Natural killer cell (primary cell): Measurements from ENCODE around the gene PDE4B. TPM values are rescaled to one million over a fixed set of nuclear protein-coding genes. Genes with fewer than 3 reads are reported as not detected.
"Not testable (repeated sequence)": the region's sequence is repeated elsewhere in the genome, so short reads cannot be mapped to it uniquely, and the experiment has no call there.

Source experiments
- ATAC-seq, 3 donors: fragments of 150-1000 bp in 2 of 3; fragments of 200-7000 bp in 1 of 3; cut with Tn5 transposase; 1 replicate in 1 of 3; 2 replicates in 2 of 3; pipeline ENCODE4 v1.10.0; 2021; ENCODE audit warnings: mild to moderate bottlenecking in 2 of 3, moderate library complexity in 2 of 3
- DNase-seq, 2 donors: peaks; one replicate each; pipeline versions ENCODE4 v3.0.0 to v3.0.0-alpha.2; 2013 to 2021; ENCODE audit warnings: mixed read lengths in 1 of 2
- H3K27ac ChIP-seq: one replicate; pipeline ENCODE4 v1.5.1; 2013; ENCODE audit warnings: mild to moderate bottlenecking, low read length
- H3K27me3 ChIP-seq: one replicate; pipeline ENCODE4 v1.6.1; 2013; ENCODE audit warnings: low read length; ENCODE audit not compliant: control insufficient read depth, insufficient read depth
- H3K36me3 ChIP-seq: one replicate; pipeline ENCODE4 v1.6.1; 2013; ENCODE audit warnings: low read length; ENCODE audit not compliant: control insufficient read depth, insufficient read depth
- H3K4me1 ChIP-seq: one replicate; pipeline ENCODE4 v1.6.1; 2013; ENCODE audit warnings: low read length; ENCODE audit not compliant: control insufficient read depth, insufficient read depth
- H3K4me3 ChIP-seq: one replicate; pipeline ENCODE4 v1.5.1; 2013; ENCODE audit warnings: low read length
- H3K9me3 ChIP-seq: one replicate; pipeline ENCODE4 v1.6.1; 2013; ENCODE audit warnings: low read length; ENCODE audit not compliant: control insufficient read depth, insufficient read depth
- H3K27ac Mint-ChIP-seq, 2 donors: one replicate each; pipeline ENCODE4 v1.8.0; 2022; ENCODE audit warnings: mild to moderate bottlenecking in 2 of 2, mixed read lengths in 2 of 2, moderate library complexity in 1 of 2
- H3K27me3 Mint-ChIP-seq, 2 donors: one replicate each; pipeline ENCODE4 v1.8.0; 2022; ENCODE audit warnings: low read depth in 2 of 2, mixed read lengths in 2 of 2
- H3K36me3 Mint-ChIP-seq: one replicate; pipeline ENCODE4 v1.8.0; 2022; ENCODE audit warnings: mixed read lengths
- H3K4me1 Mint-ChIP-seq, 2 donors: one replicate each; pipeline ENCODE4 v1.8.0; 2022; ENCODE audit warnings: mixed read lengths in 2 of 2
- H3K4me3 Mint-ChIP-seq: one replicate; pipeline ENCODE4 v1.8.0; 2022; ENCODE audit warnings: mild to moderate bottlenecking, moderate library complexity, mixed read lengths
- H3K9me3 Mint-ChIP-seq, 2 donors: one replicate each; pipeline ENCODE4 v1.8.0; 2022; ENCODE audit warnings: mixed read lengths in 2 of 2
- CTCF ChIP-seq: fragments of 200-600 bp; IDR thresholded peaks from one replicate; pipeline ENCODE4 v1.8.0; 2022; ENCODE audit warnings: antibody characterized with exemption
- WGBS: methylation state at CpG from one replicate; pipeline ENCODE4 v1.1.7; 2013; ENCODE audit warnings: missing lambda C conversion rate; ENCODE audit not compliant: insufficient coverage; 5-methylcytosine and 5-hydroxymethylcytosine counted together
- intact Hi-C: fragments of 100-400 bp; cut with micrococcal nuclease; formaldehyde crosslinking; loops from one replicate; pipeline ENCODE4 v1.14.2; 2022
- total RNA-seq, 4 donors: library from RNA; stranded (reverse); fragments of 120-200 nt in 1 of 4; gene quantifications; one replicate each; pipeline versions ENCODE4 v1.2.3 to v1.2.4, GENCODE V29; 2013 to 2022

PDE4B gene
- total RNA-seq, 3 donors from 2014 or later (not counting 1 experiment from before 2014, with no cell fraction given), result 18.0 to 42.4 (median 25.5) TPM

GRCh38 chr1:66088787-66089186 is 296.1 kb downstream of the PDE4B start:
- Histone ChIP-seq H3K4me3 (no peak overlapping the region), H3K4me1 (no peaks in the 10 kb centered on the region), H3K27ac (no peak overlapping the region), H3K27me3 (no peaks in the 10 kb centered on the region), H3K9me3 (no peaks in the 10 kb centered on the region), H3K36me3 (no peaks in the 10 kb centered on the region)
- ATAC-seq, result no peak
- Mint-ChIP-seq H3K4me3 (no peak overlapping the region), H3K27ac (no peak overlapping the region), H3K9me3 (no peaks in the 10 kb centered on the region), H3K27me3 (peaks cover 0 to 3% of the 10 kb centered on the region in 2 donors), H3K4me1 (no peaks in the 10 kb centered on the region), H3K36me3 (no peaks in the 10 kb centered on the region)
- 69% methylated on average over 2 of the region's 3 CpGs for WGBS
- no peak for DNase-seq
- TF ChIP-seq CTCF, result no peak
- intact Hi-C loops, result no loop called here

GRCh38 chr1:66090859-66091457 is 298.3 kb downstream of the PDE4B start:
- H3K9me3 Mint-ChIP-seq, result no peaks in the 10 kb centered on the region
- no peaks in the 10 kb centered on the region for H3K4me1 ChIP-seq
- H3K4me1 Mint-ChIP-seq, result no peaks in the 10 kb centered on the region
- H3K27me3 Mint-ChIP-seq, result no peaks in the 10 kb centered on the region
- no peak for TF ChIP-seq CTCF
- DNase-seq (peak in 1 of 2 donors; percentile 55), ATAC-seq (no peak)
- H3K27ac Mint-ChIP-seq, result no peak overlapping the region
- no peak overlapping the region for H3K4me3 Mint-ChIP-seq
- 32% methylated on average over 6 of the region's 7 CpGs for WGBS
- intact Hi-C loops, result no loop called here
- no peaks in the 10 kb centered on the region for H3K9me3 ChIP-seq
- no peaks in the 10 kb centered on the region for H3K27me3 ChIP-seq
- H3K36me3 ChIP-seq, result no peaks in the 10 kb centered on the region
- H3K36me3 Mint-ChIP-seq, result no peaks in the 10 kb centered on the region
- H3K4me3 ChIP-seq, result no peak overlapping the region
- H3K27ac ChIP-seq, result no peak overlapping the region

- H3K9me3 Mint-ChIP-seq, result peaks cover 0 to 2% of the 10 kb centered on the region in 2 donors
- Histone ChIP-seq H3K9me3 (no peaks in the 10 kb centered on the region), H3K36me3 (no peaks in the 10 kb centered on the region), H3K4me1 (no peaks in the 10 kb centered on the region), H3K4me3 (no peak overlapping the region), H3K27ac (no peak overlapping the region), H3K27me3 (no peaks in the 10 kb centered on the region)
- no peak for TF ChIP-seq CTCF
- no peak for ATAC-seq
- intact Hi-C loops, result no loop called here
- H3K27ac Mint-ChIP-seq, result no peak overlapping the region
- H3K36me3 Mint-ChIP-seq, result no peaks in the 10 kb centered on the region
- no peak overlapping the region for H3K4me3 Mint-ChIP-seq
- peaks cover 0 to 9% of the 10 kb centered on the region in 2 donors for H3K27me3 Mint-ChIP-seq
- no peaks in the 10 kb centered on the region for H3K4me1 Mint-ChIP-seq
- no peak for DNase-seq
- 100% methylated on average over 1 of the region's 1 CpG for WGBS
Measured at GRCh38 chr1:66095190-66095589, 302.5 kb downstream of the PDE4B start.

GRCh38 chr1:66100959-66101358 is 308.3 kb downstream of the PDE4B start:
- intact Hi-C loops, H3K27ac Mint-ChIP-seq, H3K9me3 Mint-ChIP-seq, H3K4me1 Mint-ChIP-seq, H3K36me3 ChIP-seq, H3K27me3 ChIP-seq, DNase-seq, H3K4me3 ChIP-seq, H3K4me1 ChIP-seq, H3K27me3 Mint-ChIP-seq, H3K36me3 Mint-ChIP-seq, ATAC-seq, H3K4me3 Mint-ChIP-seq, H3K9me3 ChIP-seq, H3K27ac ChIP-seq: not testable (repeated sequence)
- WGBS, result 92% methylated on average over 3 of the region's 4 CpGs

- H3K27me3 ChIP-seq, H3K36me3 Mint-ChIP-seq, H3K27ac Mint-ChIP-seq, ATAC-seq, H3K4me1 ChIP-seq, H3K4me3 ChIP-seq, DNase-seq, H3K9me3 ChIP-seq, intact Hi-C loops, H3K36me3 ChIP-seq, H3K27me3 Mint-ChIP-seq, H3K9me3 Mint-ChIP-seq, H3K4me3 Mint-ChIP-seq, H3K27ac ChIP-seq, H3K4me1 Mint-ChIP-seq: not testable (repeated sequence)
- WGBS, result no CpG with 5 or more reads among the region's 5 CpGs
Measured at GRCh38 chr1:66104076-66104475, 311.4 kb downstream of the PDE4B start.
